A549 (cell line): Measurements from ENCODE around the gene ANKRA2. TPM values are rescaled to one million over a fixed set of nuclear protein-coding genes. Genes with fewer than 3 reads are reported as not detected.

ENCODE experiments used
- ATAC-seq, 2 experiments: fragments of 200-7000 bp in 1 of 2; fragments of >200 bp in 1 of 2; cut with Nextera tagmentation in 1 of 2; cut with Tn5 transposase in 1 of 2; 3 replicates each; pipeline versions ENCODE4 v1.8.0 to v1.9.1; 2018 to 2020; ENCODE audit warnings: mild to moderate bottlenecking in 1 of 2, moderate library complexity in 1 of 2
- CTCF ChIA-PET: fragments of 300-600 bp; sonication (Branson Sonifier 250); formaldehyde crosslinking; extraction: SDS; loops from one replicate; lab custom pipeline; 2021; ENCODE audit warnings: antibody characterized with exemption, inconsistent platforms; lab: Yijun Ruan, JAX
- POLR2A ChIA-PET: fragments of 350-600 bp; formaldehyde crosslinking; extraction: SDS; loops from one replicate; lab custom pipeline; 2021; ENCODE audit warnings: antibody characterized with exemption, inconsistent platforms; lab: Yijun Ruan, JAX
- DNase-seq, 2 experiments: peaks; one replicate each; pipeline versions ENCODE4 v3.0.0 to v3.0.0-alpha.2; 2011 to 2016; ENCODE audit warnings: low read depth in 1 of 2, low spot score in 1 of 2
- FAIRE-seq: peaks from 2 replicates; lab custom pipeline; 2011; peaks lifted over from hg19 to GRCh38; lab: Jason Lieb, UNC
- H3K27ac ChIP-seq, 2 experiments: fragments of >200 bp; sonication (Bioruptor Twin); formaldehyde crosslinking; 3 replicates each; pipeline ENCODE4 v1.5.1; 2016 to 2017
- H3K4me1 ChIP-seq: fragments of >200 bp; sonication (Bioruptor Twin); formaldehyde crosslinking; 3 replicates; pipeline ENCODE4 v1.6.1; 2016
- H3K4me2 ChIP-seq: fragments of >200 bp; sonication (Bioruptor Twin); formaldehyde crosslinking; 3 replicates; pipeline ENCODE4 v1.6.1; 2016
- H3K4me3 ChIP-seq: fragments of >200 bp; sonication (Bioruptor Twin); formaldehyde crosslinking; 3 replicates; pipeline ENCODE4 v1.5.1; 2016
- H3K9me3 ChIP-seq: fragments of >200 bp; sonication (Bioruptor Twin); formaldehyde crosslinking; 3 replicates; pipeline ENCODE4 v1.6.1; 2016
- CBX2 ChIP-seq: fragments of 200-600 bp; sonication (generic); IDR thresholded peaks from 2 replicates; pipeline ENCODE4 v1.6.1; 2016; ENCODE audit warnings: low read depth, mild to moderate bottlenecking, borderline replicate concordance
- CEBPB ChIP-seq, 2 experiments: fragments of >200 bp in 1 of 2; sonication (Bioruptor Twin) in 1 of 2; formaldehyde crosslinking in 1 of 2; IDR thresholded peaks; 2 replicates each; pipeline ENCODE4 v1.6.1; 2012 to 2016
- EHMT2 ChIP-seq: fragments of 200-600 bp; sonication (generic); IDR thresholded peaks from 2 replicates; pipeline ENCODE4 v1.6.1; 2016; ENCODE audit warnings: antibody characterized with exemption, low read depth, mild to moderate bottlenecking, moderate library complexity
- ESRRA ChIP-seq: fragments of 150-350 bp; IDR thresholded peaks from 2 replicates; pipeline ENCODE4 v1.6.1; 2014; ENCODE audit warnings: mild to moderate bottlenecking, low read length, borderline replicate concordance
- FOSB ChIP-seq: fragments of 250-450 bp; sonication (Bioruptor Pico); IDR thresholded peaks from 2 replicates; pipeline ENCODE4 v1.5.0; 2020; ENCODE audit warnings: mild to moderate bottlenecking, moderate library complexity
- FOXS1 ChIP-seq: fragments of 250-450 bp; sonication (Bioruptor Pico); IDR thresholded peaks from 2 replicates; pipeline ENCODE4 v1.5.0; 2020; ENCODE audit warnings: mild to moderate bottlenecking, moderate library complexity
- GATA3 ChIP-seq: IDR thresholded peaks from 2 replicates; pipeline ENCODE4 v1.6.1; 2012; ENCODE audit warnings: borderline replicate concordance
- HEYL ChIP-seq: fragments of 250-450 bp; sonication (Bioruptor Pico); IDR thresholded peaks from 2 replicates; pipeline ENCODE4 v1.8.0; 2021; ENCODE audit warnings: mild to moderate bottlenecking, moderate library complexity
- HOXA7 ChIP-seq: fragments of 250-450 bp; sonication (Bioruptor Pico); IDR thresholded peaks from 2 replicates; pipeline ENCODE4 v1.5.0; 2020; ENCODE audit warnings: mild to moderate bottlenecking, moderate library complexity
- HOXB5 ChIP-seq: fragments of 250-450 bp; sonication (Bioruptor Pico); IDR thresholded peaks from 2 replicates; pipeline ENCODE4 v1.5.0; 2020; ENCODE audit warnings: mild to moderate bottlenecking, moderate library complexity
- JUN ChIP-seq, 2 experiments: fragments of >200 bp; sonication (Bioruptor Twin); formaldehyde crosslinking; IDR thresholded peaks; 2 replicates in 1 of 2; 3 replicates in 1 of 2; pipeline ENCODE4 v1.6.1; 2016 to 2017
- JUNB ChIP-seq: fragments of >200 bp; sonication (Bioruptor Twin); formaldehyde crosslinking; IDR thresholded peaks from 2 replicates; pipeline ENCODE4 v1.6.1; 2016
- MAFK ChIP-seq: fragments of 450-650 bp; IDR thresholded peaks from 2 replicates; pipeline ENCODE4 v1.6.1; 2014; ENCODE audit not compliant: partially characterized antibody
- MAX ChIP-seq: IDR thresholded peaks from 2 replicates; pipeline ENCODE4 v1.6.1; 2012
- MYC ChIP-seq: IDR thresholded peaks from 2 replicates; pipeline ENCODE4 v1.6.1; 2012; ENCODE audit warnings: mild to moderate bottlenecking, inconsistent platforms, low read length, improper control_type of control experiment, borderline replicate concordance
- NR3C1 ChIP-seq: fragments of >200 bp; sonication (Bioruptor Twin); formaldehyde crosslinking; IDR thresholded peaks from 3 replicates; pipeline ENCODE4 v1.6.1; 2017
- PHF8 ChIP-seq: fragments of 200-600 bp; sonication (generic); IDR thresholded peaks from 2 replicates; pipeline ENCODE4 v1.6.1; 2016; ENCODE audit warnings: low read depth, mild to moderate bottlenecking, antibody characterized with exemption, moderate library complexity, borderline replicate concordance
- POLR2AphosphoS2 ChIP-seq: conservative IDR thresholded peaks from 2 replicates; pipeline ENCODE4 v1.6.1; 2012; ENCODE audit warnings: low read length, improper control_type of control experiment, inconsistent platforms
- RARB ChIP-seq: fragments of 250-450 bp; sonication (Bioruptor Pico); IDR thresholded peaks from 2 replicates; pipeline ENCODE4 v1.8.0; 2021; ENCODE audit warnings: mild to moderate bottlenecking, moderate library complexity
- SMC3 ChIP-seq: fragments of >200 bp; sonication (Bioruptor Twin); formaldehyde crosslinking; IDR thresholded peaks from 3 replicates; pipeline ENCODE4 v1.6.1; 2018; ENCODE audit warnings: inconsistent platforms
- SREBF2 ChIP-seq: fragments of 450-650 bp; IDR thresholded peaks from 2 replicates; pipeline ENCODE4 v1.6.1; 2014; ENCODE audit warnings: mild to moderate bottlenecking, moderate library complexity
- ZC3H11A ChIP-seq: fragments of 450-650 bp; IDR thresholded peaks from 2 replicates; pipeline ENCODE4 v1.6.1; 2014; ENCODE audit warnings: antibody characterized with exemption, mild to moderate bottlenecking
- ZNF302 ChIP-seq: fragments of 250-450 bp; sonication (Bioruptor Pico); IDR thresholded peaks from 2 replicates; pipeline ENCODE4 v1.9.0; 2021; ENCODE audit warnings: inconsistent platforms, mild to moderate bottlenecking, moderate library complexity
- ZSCAN20 ChIP-seq: fragments of 250-450 bp; sonication (Bioruptor Pico); IDR thresholded peaks from 2 replicates; pipeline ENCODE4 v1.8.0; 2022; ENCODE audit warnings: mild to moderate bottlenecking, moderate library complexity
- WGBS: methylation state at CpG from one replicate; pipeline ENCODE4 v1.1.6; 2017; ENCODE audit errors: missing lambda C conversion rate; 5-methylcytosine and 5-hydroxymethylcytosine counted together
- polyA plus RNA-seq, 4 experiments: library from polyadenylated mRNA; depleted of rRNA in 3 of 4; stranded (reverse); fragments of >200 nt; fragmentation: RNase III in 1 of 4; extraction: RNeasy Plus Mini Kit Qiagen cat#74134 plus additional on column Dnase treatment in 1 of 4; gene quantifications; 2 replicates in 3 of 4; 3 replicates in 1 of 4; pipeline ENCODE4 v1.2.3, GENCODE V29; 2011 to 2017
- TF ChIP-seq, protein P1 (sequence below): fragments of >200 bp; sonication (Bioruptor Twin); formaldehyde crosslinking; IDR thresholded peaks from 3 replicates; pipeline ENCODE4 v1.6.1; 2016
- TF ChIP-seq, protein P2 (sequence below): fragments of 150-350 bp; IDR thresholded peaks from 2 replicates; pipeline ENCODE4 v1.6.1; 2014; ENCODE audit warnings: low read depth, mild to moderate bottlenecking, low read length

Gene ANKRA2
- polyA plus RNA-seq, 2 of the 4 experiments (the other 2 are of a cell fraction) = 12.5 to 38.3 TPM

DNA sequence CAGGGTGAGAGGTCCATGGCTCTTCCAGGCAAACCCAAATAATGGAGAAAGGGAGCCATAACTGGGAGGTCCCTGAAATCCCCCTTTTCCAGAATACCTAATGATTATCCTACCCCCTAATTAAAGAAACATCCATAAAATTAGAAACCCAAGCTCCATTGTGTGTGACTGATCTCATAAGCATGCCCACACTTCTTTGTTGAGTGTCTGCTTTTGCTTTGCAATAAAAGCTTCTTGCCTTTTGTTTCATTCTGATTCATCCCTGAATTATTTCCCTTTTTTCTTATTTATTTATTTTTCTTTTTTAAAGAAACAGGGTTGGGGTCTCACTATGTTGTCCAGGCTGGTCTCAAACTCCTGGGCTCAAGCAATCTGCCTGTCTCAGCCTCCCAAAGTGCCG is 34.1 kb downstream of the ANKRA2 start:
- DNase-seq (no peak), ATAC-seq (no peak)
- 37% methylated on average over 1 of the region's 1 CpG for WGBS
- TF ChIP-seq, protein P1, sequence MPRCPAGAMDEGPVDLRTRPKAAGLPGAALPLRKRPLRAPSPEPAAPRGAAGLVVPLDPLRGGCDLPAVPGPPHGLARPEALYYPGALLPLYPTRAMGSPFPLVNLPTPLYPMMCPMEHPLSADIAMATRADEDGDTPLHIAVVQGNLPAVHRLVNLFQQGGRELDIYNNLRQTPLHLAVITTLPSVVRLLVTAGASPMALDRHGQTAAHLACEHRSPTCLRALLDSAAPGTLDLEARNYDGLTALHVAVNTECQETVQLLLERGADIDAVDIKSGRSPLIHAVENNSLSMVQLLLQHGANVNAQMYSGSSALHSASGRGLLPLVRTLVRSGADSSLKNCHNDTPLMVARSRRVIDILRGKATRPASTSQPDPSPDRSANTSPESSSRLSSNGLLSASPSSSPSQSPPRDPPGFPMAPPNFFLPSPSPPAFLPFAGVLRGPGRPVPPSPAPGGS = no peak
- TF ChIP-seq SMC3 (no peak), SREBF2 (no peak), RARB (CRISPR knock-in tag) (no peak), PHF8 (no peak), HOXA7 (CRISPR knock-in tag) (no peak), CBX2 (no peak), HEYL (no peak), FOXS1 (CRISPR knock-in tag) (no peak), CEBPB (IDR thresholded peaks at IDR 0.05) (no peak)
- TF ChIP-seq, protein P2, sequence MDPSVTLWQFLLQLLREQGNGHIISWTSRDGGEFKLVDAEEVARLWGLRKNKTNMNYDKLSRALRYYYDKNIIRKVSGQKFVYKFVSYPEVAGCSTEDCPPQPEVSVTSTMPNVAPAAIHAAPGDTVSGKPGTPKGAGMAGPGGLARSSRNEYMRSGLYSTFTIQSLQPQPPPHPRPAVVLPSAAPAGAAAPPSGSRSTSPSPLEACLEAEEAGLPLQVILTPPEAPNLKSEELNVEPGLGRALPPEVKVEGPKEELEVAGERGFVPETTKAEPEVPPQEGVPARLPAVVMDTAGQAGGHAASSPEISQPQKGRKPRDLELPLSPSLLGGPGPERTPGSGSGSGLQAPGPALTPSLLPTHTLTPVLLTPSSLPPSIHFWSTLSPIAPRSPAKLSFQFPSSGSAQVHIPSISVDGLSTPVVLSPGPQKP = no peak
- TF ChIP-seq, all 56 proteins: peak for 0
- no peak overlapping the region for H3K4me3 ChIP-seq
- no peaks in the 10 kb centered on the region for H3K4me1 ChIP-seq
- POLR2A ChIA-PET = no interaction called here
- H3K9me3 ChIP-seq = peaks cover 15% of the 10 kb centered on the region
- H3K4me2 ChIP-seq = no peak overlapping the region
- no peak for FAIRE-seq
- CTCF ChIA-PET = interaction anchor here (0.7 to 2.8 kb wide), 3 partner anchors 12 to 1119 kb away, joined by 3 to 21 read pairs (median 3); no protein-coding TSS in a partner anchor
- no peak overlapping the region for H3K27ac ChIP-seq

DNA sequence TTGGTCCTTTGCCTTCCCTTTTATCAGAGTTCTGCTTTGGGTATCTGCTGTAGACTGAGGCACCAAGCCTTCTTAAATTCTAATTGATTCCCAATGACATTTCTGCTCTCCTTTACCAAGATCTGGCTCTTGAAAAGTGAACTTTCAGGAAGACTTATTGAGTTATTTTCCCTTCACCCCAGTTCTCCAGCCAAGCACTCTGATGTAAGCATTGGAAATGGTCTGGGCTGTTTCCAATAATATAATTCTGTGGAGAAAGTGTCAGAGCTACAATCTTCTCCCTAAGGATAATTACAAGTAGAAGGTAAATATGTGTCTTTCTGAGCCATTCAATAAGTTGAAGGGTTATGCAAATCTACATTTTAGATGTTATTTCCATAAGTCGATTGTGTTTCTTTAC is 36.4 kb downstream of the ANKRA2 start:
- Histone ChIP-seq H3K4me1 (no peaks in the 10 kb centered on the region), H3K4me2 (no peak overlapping the region), H3K27ac (no peak overlapping the region), H3K9me3 (no peaks in the 10 kb centered on the region; the same call in 2 of the 3 replicates), H3K4me3 (no peak overlapping the region)
- no peak for FAIRE-seq
- CTCF ChIA-PET = interaction anchor here (1.1 to 4.2 kb wide), 3 partner anchors 8 to 31 kb away, joined by 3 to 49 read pairs (median 5); partner anchors contain the start of gene BTF3
- 40% methylated on average over 1 of the region's 1 CpG for WGBS
- ATAC-seq = no peak
- no peak for TF ChIP-seq MYC
- TF ChIP-seq HOXA7 (CRISPR knock-in tag) = no peak
- no peak for TF ChIP-seq NR3C1
- TF ChIP-seq ZC3H11A = no peak
- no peak for TF ChIP-seq ZSCAN20 (CRISPR knock-in tag)
- no peak for TF ChIP-seq ZNF302 (CRISPR knock-in tag)
- TF ChIP-seq HOXB5 (CRISPR knock-in tag) = no peak
- no peak for TF ChIP-seq MAX
- TF ChIP-seq POLR2AphosphoS2 = no peak
- no peak for TF ChIP-seq FOSB (CRISPR knock-in tag)
- TF ChIP-seq, protein P2 = no peak
- TF ChIP-seq HEYL = no peak
- no peak for TF ChIP-seq JUNB
- TF ChIP-seq EHMT2 = no peak
- TF ChIP-seq ESRRA = no peak
- no peak for TF ChIP-seq GATA3
- no peak for TF ChIP-seq JUN (IDR thresholded peaks at IDR 0.05)
- TF ChIP-seq MAFK = no peak
- POLR2A ChIA-PET = no interaction called here
- no peak for DNase-seq
